ENCODE results near the gene ARMC2.
A peak's percentile ranks its signal among the peaks of the same experiment; 100 is the strongest.
"Not testable (repeated sequence)": the region's sequence is repeated elsewhere in the genome, so short reads cannot be mapped to it uniquely, and the experiment has no call there.

Gene ARMC2

GRCh38 chr6:108873971-108874370, 25.7 kb downstream of the ARMC2 start:
- DNase-seq: no peak

- DNase-seq: peak; percentile 56 to 66
Observed at GRCh38 chr6:108874470-108875160, 26.4 kb downstream of the ARMC2 start.

- DNase-seq: peak in 1 of 2 experiments; percentile 13
Observed at GRCh38 chr6:108875161-108875555, 26.9 kb downstream of the ARMC2 start.

GRCh38 chr6:108877046-108877751, 29.0 kb downstream of the ARMC2 start:
- no peak for DNase-seq

- no peak for DNase-seq
Observed at GRCh38 chr6:108878942-108879341, 30.7 kb downstream of the ARMC2 start.

GRCh38 chr6:108883172-108883571, 35.0 kb downstream of the ARMC2 start:
- no peak for DNase-seq

DNA sequence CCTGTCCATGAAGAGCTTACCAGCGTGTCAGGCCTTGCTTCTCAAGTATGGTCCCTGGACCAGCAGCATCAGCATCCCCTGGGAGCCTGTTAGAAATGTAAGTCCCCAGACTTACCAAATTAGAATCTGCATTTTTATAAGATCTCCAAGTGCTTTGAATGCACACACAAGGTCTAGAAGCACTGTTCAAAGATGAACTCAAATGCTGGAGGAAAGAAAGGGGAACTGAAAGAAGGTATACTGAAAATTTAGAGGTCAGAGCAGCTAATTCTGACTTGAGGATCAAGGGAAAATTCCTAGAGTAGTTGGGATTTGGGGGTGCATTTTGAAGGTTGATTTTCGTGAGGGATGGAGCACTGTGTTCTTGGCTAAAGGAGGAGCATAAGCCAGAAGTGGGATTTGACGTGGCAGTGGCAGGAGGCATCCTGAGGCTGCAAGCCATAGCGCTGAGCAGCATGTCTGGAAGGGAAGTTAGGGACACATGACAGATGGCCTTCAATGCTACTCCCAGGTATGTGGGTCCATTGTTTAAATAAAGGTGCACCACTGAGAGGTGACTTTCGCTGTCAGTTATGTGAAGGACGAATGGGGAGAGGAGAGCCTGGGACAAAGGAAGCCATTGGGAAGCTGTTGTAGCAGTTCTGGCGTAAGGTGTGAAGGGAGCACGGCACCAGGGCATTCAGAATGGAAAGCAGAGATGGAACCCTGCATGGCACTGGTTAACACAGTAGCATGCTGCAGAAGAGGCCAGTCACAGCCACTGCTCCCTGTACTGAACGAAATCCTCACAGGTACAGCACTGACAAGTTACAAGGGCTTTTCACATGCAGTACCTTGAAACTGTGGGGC, 36.2 kb downstream of the ARMC2 start:
- no peak for DNase-seq

GRCh38 chr6:108888052-108888451, 39.8 kb downstream of the ARMC2 start:
- no peak for DNase-seq

DNA sequence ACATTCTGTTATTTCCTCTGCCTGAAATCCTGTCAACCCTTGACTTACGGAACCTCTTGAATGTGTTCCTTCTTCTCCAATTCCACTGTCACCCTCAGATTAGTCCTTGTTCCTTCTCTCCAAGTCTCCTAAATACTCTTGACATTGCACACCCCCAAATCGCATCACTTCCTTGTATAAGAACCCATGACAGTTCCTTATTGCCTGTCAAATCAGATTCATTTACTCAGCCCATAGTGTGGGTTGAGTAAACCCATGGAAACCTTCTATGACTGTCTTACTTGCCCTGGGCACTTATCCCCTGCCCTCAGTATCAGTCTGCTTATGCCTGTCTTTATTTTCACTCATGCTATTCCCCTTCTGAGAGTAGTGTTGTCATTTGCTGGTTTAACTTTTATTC, 40.5 kb downstream of the ARMC2 start:
- DNase-seq: no peak

- not testable (repeated sequence) for DNase-seq
Observed at GRCh38 chr6:108890898-108891297, 42.7 kb downstream of the ARMC2 start.

DNA sequence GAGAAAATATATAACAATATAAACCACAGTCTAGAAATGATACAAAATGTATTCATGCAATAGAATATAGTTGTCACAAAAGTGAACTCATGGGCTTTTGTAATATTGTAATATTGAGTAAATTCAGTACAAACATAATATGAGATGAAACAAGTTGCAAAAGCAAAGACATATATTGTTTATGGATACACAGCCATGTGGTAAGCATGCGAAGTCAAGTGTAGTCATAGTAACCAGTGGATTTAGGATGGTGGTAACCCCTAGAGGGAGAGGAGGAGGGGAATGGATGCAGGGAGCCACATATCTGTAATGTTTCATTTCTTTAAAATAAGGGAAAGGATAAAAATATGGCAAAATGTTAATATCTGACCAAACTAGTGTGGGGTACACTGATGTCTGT, 47.3 kb downstream of the ARMC2 start:
- no peak for DNase-seq

- DNase-seq: no peak
Observed at GRCh38 chr6:108896111-108896661, 48.0 kb downstream of the ARMC2 start.

DNA sequence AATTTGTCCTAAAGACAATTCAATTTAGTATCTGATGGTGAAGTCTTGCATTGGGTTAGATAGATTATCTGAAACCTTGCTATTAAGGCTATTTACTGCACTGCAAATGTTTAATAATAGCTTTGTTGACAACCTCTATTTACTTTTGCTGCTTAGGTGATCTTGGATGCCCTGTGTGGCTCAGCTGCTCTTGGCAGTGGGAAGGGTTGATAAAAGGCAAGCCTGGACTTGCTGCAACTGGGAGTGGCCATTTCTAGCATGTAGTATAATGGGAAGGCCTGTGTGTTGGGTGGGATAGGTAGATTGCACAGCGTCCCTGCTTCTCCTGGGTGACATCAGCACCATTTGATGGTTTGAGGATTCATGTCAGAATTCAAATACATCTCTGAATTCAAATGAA, 49.1 kb downstream of the ARMC2 start:
- DNase-seq: no peak

- DNase-seq: no peak
Observed at GRCh38 chr6:108902382-108902792, 54.2 kb downstream of the ARMC2 start.

- DNase-seq: no peak
Observed at GRCh38 chr6:108903796-108904195, 55.6 kb downstream of the ARMC2 start.

- no peak for DNase-seq
Observed at GRCh38 chr6:108904741-108905140, 56.5 kb downstream of the ARMC2 start.

DNA sequence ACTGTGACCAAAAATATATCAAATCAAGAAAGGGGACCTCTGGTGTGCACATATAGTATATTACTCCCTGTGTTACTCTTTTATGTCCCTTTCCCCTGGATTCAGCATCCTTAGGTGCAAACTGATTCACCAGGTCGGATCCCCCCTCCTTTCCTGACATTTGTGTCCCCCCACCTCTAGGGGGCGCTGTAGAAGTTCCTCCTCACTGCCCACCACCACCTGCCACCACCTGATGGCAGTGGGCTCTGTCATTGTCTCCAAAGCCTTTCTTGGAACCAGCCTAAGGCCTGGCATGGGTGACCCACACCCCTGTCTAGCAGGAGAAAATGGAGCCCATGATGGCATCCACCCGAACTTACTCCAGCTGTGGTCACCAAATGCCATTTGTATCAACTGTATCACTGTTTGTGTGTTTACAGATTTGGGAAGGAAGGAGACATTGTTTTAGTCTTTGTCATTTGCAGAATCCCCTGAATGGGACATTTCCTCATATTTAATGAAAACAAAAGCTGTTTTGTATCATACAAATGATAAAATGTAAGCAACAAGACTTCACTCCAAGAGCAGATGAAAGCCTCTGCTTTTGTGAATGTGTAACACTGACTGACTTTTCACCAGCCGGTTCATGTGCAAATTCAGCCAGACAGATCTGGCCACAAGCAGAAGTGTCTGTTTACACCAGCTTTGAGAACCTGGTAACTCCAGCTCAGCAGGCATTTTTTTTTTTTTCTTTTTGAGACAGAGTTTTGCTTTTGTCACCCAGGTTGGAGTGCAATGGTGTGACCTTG, 66.2 kb downstream of the ARMC2 start:
- DNase-seq: peak; percentile 31 to 47

- no peak for DNase-seq
Observed at GRCh38 chr6:108915258-108915657, 67.0 kb downstream of the ARMC2 start.

DNA sequence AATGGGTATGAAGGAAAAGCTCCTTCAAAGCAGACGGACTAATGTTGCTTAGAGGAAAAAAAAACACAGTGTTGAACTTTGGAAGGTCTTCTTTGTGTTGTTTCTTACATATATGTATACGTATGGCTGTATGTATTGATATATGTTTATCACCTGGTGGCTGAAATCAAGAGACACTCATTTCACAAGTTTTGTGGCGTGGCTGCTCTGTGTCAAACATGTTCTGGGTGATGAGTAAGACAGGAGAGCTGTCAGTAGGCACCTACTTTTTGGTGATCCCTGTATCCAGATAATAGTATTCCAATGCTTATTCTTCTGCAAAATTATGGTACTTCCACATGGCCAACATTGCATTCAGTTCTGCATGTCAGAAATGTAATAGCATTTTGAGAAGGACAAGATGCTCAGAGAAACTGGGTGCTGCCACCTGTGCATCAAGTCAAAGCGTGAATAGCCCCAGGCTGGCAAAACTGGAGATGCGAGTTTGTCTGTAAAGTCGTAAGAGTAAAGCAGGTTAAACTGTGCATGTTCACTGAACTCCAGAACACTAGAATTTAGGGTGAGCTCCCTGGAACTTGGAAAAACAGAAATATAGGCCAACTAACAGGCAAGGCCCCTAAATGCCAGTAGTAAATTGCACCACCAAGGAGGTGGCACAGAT, 67.9 kb downstream of the ARMC2 start:
- no peak for DNase-seq

- DNase-seq: no peak
Observed at GRCh38 chr6:108920751-108921150, 72.5 kb downstream of the ARMC2 start.

- DNase-seq: peak; percentile 30 to 40
Observed at GRCh38 chr6:108921547-108922361, 73.5 kb downstream of the ARMC2 start.
